HG02884 (cell line): Measurements from ENCODE around the gene PLCB4.

Experiments
- ATAC-seq: cut with Tn5 transposase; IDR thresholded peaks from one replicate; pipeline ENCODE4 v1.9.1; 2021; ENCODE audit warnings: mild to moderate bottlenecking, moderate library complexity; ENCODE audit not compliant: unreplicated experiment

PLCB4 gene

GRCh38 chr20:9100691-9101090 is 31.8 kb downstream of the PLCB4 start:
- no peak for ATAC-seq

- ATAC-seq = no peak
Measured at GRCh38 chr20:9102456-9102855, 33.6 kb downstream of the PLCB4 start.

- ATAC-seq = no peak
Measured at GRCh38 chr20:9103955-9104354, 35.1 kb downstream of the PLCB4 start.

- no peak for ATAC-seq
Measured at GRCh38 chr20:9108260-9108659, 39.4 kb downstream of the PLCB4 start.

- ATAC-seq = no peak
Measured at GRCh38 chr20:9109566-9109965, 40.7 kb downstream of the PLCB4 start.

- ATAC-seq = no peak
Measured at GRCh38 chr20:9110365-9110764, 41.5 kb downstream of the PLCB4 start.

- no peak for ATAC-seq
Measured at GRCh38 chr20:9110916-9111432, 42.1 kb downstream of the PLCB4 start.

GRCh38 chr20:9112541-9113515 is 43.9 kb downstream of the PLCB4 start:
- no peak for ATAC-seq

GRCh38 chr20:9114709-9115108 is 45.8 kb downstream of the PLCB4 start:
- no peak for ATAC-seq

GRCh38 chr20:9117548-9117947 is 48.7 kb downstream of the PLCB4 start:
- no peak for ATAC-seq

- no peak for ATAC-seq
Measured at GRCh38 chr20:9119776-9120175, 50.9 kb downstream of the PLCB4 start.

GRCh38 chr20:9121211-9121610 is 52.3 kb downstream of the PLCB4 start:
- no peak for ATAC-seq

GRCh38 chr20:9122571-9122970 is 53.7 kb downstream of the PLCB4 start:
- ATAC-seq = no peak

GRCh38 chr20:9126527-9126926 is 57.6 kb downstream of the PLCB4 start:
- no peak for ATAC-seq

- ATAC-seq = no peak
Measured at GRCh38 chr20:9128568-9128967, 59.7 kb downstream of the PLCB4 start.

GRCh38 chr20:9129756-9130155 is 60.9 kb downstream of the PLCB4 start:
- ATAC-seq = no peak

- no peak for ATAC-seq
Measured at GRCh38 chr20:9130521-9130920, 61.6 kb downstream of the PLCB4 start.

GRCh38 chr20:9131841-9132240 is 63.0 kb downstream of the PLCB4 start:
- no peak for ATAC-seq

GRCh38 chr20:9134346-9134745 is 65.5 kb downstream of the PLCB4 start:
- ATAC-seq = no peak

- ATAC-seq = no peak
Measured at GRCh38 chr20:9136114-9136513, 67.2 kb downstream of the PLCB4 start.

- ATAC-seq = no peak
Measured at GRCh38 chr20:9137001-9137400, 68.1 kb downstream of the PLCB4 start.

GRCh38 chr20:9139106-9139833 is 70.4 kb downstream of the PLCB4 start:
- ATAC-seq = no peak
